A673 (cell line): Measurements from ENCODE around the gene SYNGR2. TPM values are rescaled to one million over a fixed set of nuclear protein-coding genes. Genes with fewer than 3 reads are reported as not detected.

Experiments used
- BruUV-seq: library from RNA; stranded (reverse); fragments of 400-500 nt; replicated peaks from 2 replicates; lab custom pipeline; 2021; lab: Mats Ljungman, UMichigan
- CTCF ChIA-PET: fragments of 300-600 bp; sonication (Branson Sonifier 250); formaldehyde crosslinking; loops from one replicate; lab custom pipeline; 2022; ENCODE audit warnings: antibody characterized with exemption; lab: Charles Lee
- POLR2A ChIA-PET: fragments of 300-600 bp; sonication (Branson Sonifier 250); formaldehyde crosslinking; loops from one replicate; lab custom pipeline; 2022; ENCODE audit warnings: antibody characterized with exemption; ENCODE audit not compliant: low non-redundant PET; lab: Charles Lee
- DNase-seq: peaks from one replicate; pipeline ENCODE4 v3.0.0-alpha.2; 2015; ENCODE audit warnings: low spot score
- H3K27ac ChIP-seq: fragments of 200-600 bp; sonication (generic); 2 replicates; pipeline ENCODE4 v1.5.1; 2016; ENCODE audit warnings: mixed run types, low read depth, mild to moderate bottlenecking, mixed read lengths, antibody characterized with exemption, low read length; ENCODE audit not compliant: poor library complexity, severe bottlenecking
- H3K27me3 ChIP-seq: fragments of 200-600 bp; sonication (generic); replicated peaks from 2 replicates; pipeline ENCODE4 v1.6.1; 2017; ENCODE audit warnings: mixed run types, low read depth, mild to moderate bottlenecking, mixed read lengths, antibody characterized with exemption, low read length; ENCODE audit not compliant: insufficient read depth, poor library complexity
- H3K36me3 ChIP-seq: fragments of 200-600 bp; sonication (generic); 2 replicates; pipeline ENCODE4 v1.6.1; 2016; ENCODE audit warnings: mixed run types, mild to moderate bottlenecking, mixed read lengths, antibody characterized with exemption, low read length; ENCODE audit not compliant: insufficient read depth, poor library complexity, severe bottlenecking
- H3K4me1 ChIP-seq: fragments of 200-600 bp; sonication (generic); 2 replicates; pipeline ENCODE4 v1.6.1; 2017; ENCODE audit warnings: mixed run types, mild to moderate bottlenecking, mixed read lengths, antibody characterized with exemption, low read length; ENCODE audit not compliant: insufficient read depth, poor library complexity, severe bottlenecking
- H3K4me3 ChIP-seq: fragments of 200-600 bp; sonication (generic); 2 replicates; pipeline ENCODE4 v1.5.1; 2016; ENCODE audit warnings: low read depth, mixed run types, mild to moderate bottlenecking, mixed read lengths, low read length; ENCODE audit not compliant: poor library complexity, severe bottlenecking
- H3K9me3 ChIP-seq: fragments of 200-600 bp; sonication (generic); 2 replicates; pipeline ENCODE4 v1.6.1; 2016; ENCODE audit warnings: mixed run types, low read depth, mild to moderate bottlenecking, mixed read lengths, antibody characterized with exemption, low read length; ENCODE audit not compliant: poor library complexity, severe bottlenecking
- EZH2 ChIP-seq: fragments of 200-600 bp; sonication (generic); IDR thresholded peaks from 2 replicates; pipeline ENCODE4 v1.6.1; 2017; ENCODE audit warnings: borderline replicate concordance, low read depth, mild to moderate bottlenecking, mixed read lengths, antibody characterized with exemption, low read length; ENCODE audit not compliant: poor library complexity, severe bottlenecking
- intact Hi-C: fragments of 100-400 bp; cut with micrococcal nuclease; formaldehyde crosslinking; loops from one replicate; pipeline ENCODE4 v1.10.0; 2022; ENCODE audit not compliant: unreplicated experiment
- total RNA-seq: library from RNA; stranded (reverse); gene quantifications from 2 replicates; pipeline ENCODE4 v1.2.3, GENCODE V29; 2021
- TF ChIP-seq, protein P1 (sequence below): fragments of 300-800, 200-600 bp; sonication (generic); conservative IDR thresholded peaks from 2 replicates; pipeline ENCODE4 v1.5.1; 2017; ENCODE audit warnings: low read depth, mild to moderate bottlenecking, antibody characterized with exemption, low read length, moderate library complexity, mixed read lengths

Gene SYNGR2
- total RNA-seq, 1 experiment from 2014 or later = 55.3 TPM

DNA sequence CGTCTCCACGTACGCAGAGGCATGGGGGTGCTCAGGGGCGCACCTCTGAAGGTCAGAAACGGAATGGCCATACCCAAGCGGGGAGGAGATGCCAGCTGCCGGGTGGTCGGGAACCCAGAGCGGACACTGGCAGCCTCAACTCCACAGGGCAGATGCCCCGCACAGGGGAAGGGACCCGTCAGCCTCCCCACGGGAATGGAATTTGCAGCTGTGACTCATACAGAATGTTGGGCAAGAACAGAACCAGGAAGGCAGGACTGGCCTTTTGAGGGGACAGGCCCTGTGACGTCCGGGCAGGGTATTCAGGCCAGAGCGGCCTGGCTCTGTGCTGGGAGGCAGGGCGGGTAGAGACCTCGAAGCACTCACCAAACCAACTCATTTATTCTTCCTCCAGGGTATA, 11.0 kb downstream of the SYNGR2 start:
- no peak for DNase-seq
- ChIA-PET CTCF (no interaction called here), POLR2A (no interaction called here)
- peaks cover 3% of the 10 kb centered on the region for H3K4me1 ChIP-seq
- H3K4me3 ChIP-seq = no peak overlapping the region
- H3K27me3 ChIP-seq = no peaks in the 10 kb centered on the region
- H3K36me3 ChIP-seq = peaks cover 72% of the 10 kb centered on the region
- no peak overlapping the region for H3K27ac ChIP-seq
- no peaks in the 10 kb centered on the region for H3K9me3 ChIP-seq
- TF ChIP-seq, protein P1, sequence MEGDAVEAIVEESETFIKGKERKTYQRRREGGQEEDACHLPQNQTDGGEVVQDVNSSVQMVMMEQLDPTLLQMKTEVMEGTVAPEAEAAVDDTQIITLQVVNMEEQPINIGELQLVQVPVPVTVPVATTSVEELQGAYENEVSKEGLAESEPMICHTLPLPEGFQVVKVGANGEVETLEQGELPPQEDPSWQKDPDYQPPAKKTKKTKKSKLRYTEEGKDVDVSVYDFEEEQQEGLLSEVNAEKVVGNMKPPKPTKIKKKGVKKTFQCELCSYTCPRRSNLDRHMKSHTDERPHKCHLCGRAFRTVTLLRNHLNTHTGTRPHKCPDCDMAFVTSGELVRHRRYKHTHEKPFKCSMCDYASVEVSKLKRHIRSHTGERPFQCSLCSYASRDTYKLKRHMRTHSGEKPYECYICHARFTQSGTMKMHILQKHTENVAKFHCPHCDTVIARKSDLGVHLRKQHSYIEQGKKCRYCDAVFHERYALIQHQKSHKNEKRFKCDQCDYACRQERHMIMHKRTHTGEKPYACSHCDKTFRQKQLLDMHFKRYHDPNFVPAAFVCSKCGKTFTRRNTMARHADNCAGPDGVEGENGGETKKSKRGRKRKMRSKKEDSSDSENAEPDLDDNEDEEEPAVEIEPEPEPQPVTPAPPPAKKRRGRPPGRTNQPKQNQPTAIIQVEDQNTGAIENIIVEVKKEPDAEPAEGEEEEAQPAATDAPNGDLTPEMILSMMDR = no peak
- TF ChIP-seq EZH2 = no peak
- intact Hi-C loops = no loop called here
- BruUV-seq = no TSS peak

DNA sequence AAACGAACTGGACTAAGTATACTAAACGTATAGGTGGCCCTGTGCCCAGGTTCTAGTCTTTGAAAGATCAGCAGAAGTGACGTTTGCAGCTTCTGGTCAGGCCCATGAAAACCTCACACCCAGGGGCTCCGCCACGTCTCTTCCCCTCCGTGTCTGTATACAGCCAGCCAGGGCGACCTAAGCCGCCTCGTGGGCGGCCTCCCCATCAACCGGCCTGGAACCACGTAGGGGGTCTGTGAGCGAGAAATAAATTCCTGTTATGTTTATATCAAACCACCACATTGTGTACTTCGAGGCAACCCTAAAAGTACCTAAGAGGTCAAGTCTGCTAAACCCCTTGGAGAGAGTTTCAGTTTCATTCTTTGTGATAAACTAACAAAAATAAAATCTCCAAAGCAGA, 11.7 kb downstream of the SYNGR2 start:
- BruUV-seq = no TSS peak
- Histone ChIP-seq H3K27me3 (no peaks in the 10 kb centered on the region), H3K4me3 (no peak overlapping the region), H3K4me1 (peaks cover 7% of the 10 kb centered on the region), H3K36me3 (peaks cover 73% of the 10 kb centered on the region), H3K27ac (no peak overlapping the region), H3K9me3 (no peaks in the 10 kb centered on the region)
- POLR2A ChIA-PET = no interaction called here
- intact Hi-C loops = no loop called here
- CTCF ChIA-PET = no interaction called here
- no peak for DNase-seq
- TF ChIP-seq, protein P1 = no peak
- TF ChIP-seq EZH2 = no peak

DNA sequence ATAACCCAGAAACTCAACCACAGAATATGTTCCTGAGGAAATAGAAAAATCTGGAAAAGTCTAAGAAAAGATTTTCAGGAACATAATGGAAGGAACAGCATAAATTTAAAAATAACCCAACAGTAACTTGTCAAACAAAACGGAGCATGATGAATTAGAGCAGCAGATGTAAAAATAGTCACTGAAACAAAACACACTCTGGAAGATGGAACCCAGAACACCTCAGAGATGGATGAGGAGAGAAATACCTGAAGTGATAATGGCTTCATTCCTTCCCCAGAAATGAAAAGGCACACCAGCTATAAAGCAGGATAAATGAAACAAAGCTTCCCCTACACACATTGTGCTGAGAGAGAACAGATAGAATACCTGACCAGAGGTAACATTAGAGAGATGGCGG, 12.1 kb downstream of the SYNGR2 start:
- ChIA-PET CTCF (no interaction called here), POLR2A (no interaction called here)
- no peak overlapping the region for H3K27ac ChIP-seq
- TF ChIP-seq, protein P1 = no peak
- no peak for TF ChIP-seq EZH2
- no peak overlapping the region for H3K4me3 ChIP-seq
- peaks cover 74% of the 10 kb centered on the region for H3K36me3 ChIP-seq
- H3K27me3 ChIP-seq = no peaks in the 10 kb centered on the region
- H3K4me1 ChIP-seq = peaks cover 9% of the 10 kb centered on the region
- BruUV-seq = no TSS peak
- H3K9me3 ChIP-seq = no peaks in the 10 kb centered on the region
- intact Hi-C loops = no loop called here
- DNase-seq = no peak
